Measurements from ENCODE around the gene FBXL14.

FBXL14 gene

GRCh38 chr12:1638203-1638602 lies 43.8 kb upstream of the FBXL14 start:
- no peak for TF ChIP-seq CTCF (IDR thresholded peaks at IDR 0.05; ENCODE audit: low read depth, low read length)
- no peak for TF ChIP-seq MYC (IDR thresholded peaks at IDR 0.05; ENCODE audit: low read depth, low read length)
- TF ChIP-seq POLR2A (IDR thresholded peaks at IDR 0.05; ENCODE audit: extremely low read depth, insufficient read length), result no peak
- no peak for TF ChIP-seq MAX (IDR thresholded peaks at IDR 0.05; ENCODE audit: low read depth, low read length)
- no peak for DNase-seq (ENCODE audit: low read depth)
- H3K4me3 ChIP-seq (ENCODE audit: low read depth, low read length), result no peak overlapping the region

GRCh38 chr12:1635301-1636095 lies 41.1 kb upstream of the FBXL14 start:
- TF ChIP-seq MYC (IDR thresholded peaks at IDR 0.05; ENCODE audit: low read depth, low read length), result peak; percentile 69
- no peak for TF ChIP-seq CTCF (IDR thresholded peaks at IDR 0.05; ENCODE audit: low read depth, low read length)
- peak; percentile 50 for TF ChIP-seq MAX (IDR thresholded peaks at IDR 0.05; ENCODE audit: low read depth, low read length)
- TF ChIP-seq POLR2A (IDR thresholded peaks at IDR 0.05; ENCODE audit: extremely low read depth, insufficient read length), result peak; percentile 17
- peak; percentile 92 for DNase-seq (ENCODE audit: low read depth)
- peak overlapping the region; percentile 46 for H3K4me3 ChIP-seq (ENCODE audit: low read depth, low read length)

- peak overlapping the region; percentile 42 for H3K4me3 ChIP-seq (ENCODE audit: low read depth, low read length)
- peak; percentile 90 for DNase-seq (ENCODE audit: low read depth)
- TF ChIP-seq CTCF (IDR thresholded peaks at IDR 0.05; ENCODE audit: low read depth, low read length), result peak; percentile 76
- TF ChIP-seq MAX (IDR thresholded peaks at IDR 0.05; ENCODE audit: low read depth, low read length), result no peak
Observed at GRCh38 chr12:1634590-1635191, 40.3 kb upstream of the FBXL14 start.

- DNase-seq (ENCODE audit: low read depth), result no peak
- no peak overlapping the region for H3K4me3 ChIP-seq (ENCODE audit: low read depth, low read length)
- no peak for TF ChIP-seq MYC (IDR thresholded peaks at IDR 0.05; ENCODE audit: low read depth, low read length)
- TF ChIP-seq MAX (IDR thresholded peaks at IDR 0.05; ENCODE audit: low read depth, low read length), result no peak
- TF ChIP-seq CTCF (IDR thresholded peaks at IDR 0.05; ENCODE audit: low read depth, low read length), result no peak
- TF ChIP-seq POLR2A (IDR thresholded peaks at IDR 0.05; ENCODE audit: extremely low read depth, insufficient read length), result no peak
Observed at GRCh38 chr12:1634149-1634548, 39.8 kb upstream of the FBXL14 start.

GRCh38 chr12:1633459-1633858 lies 39.1 kb upstream of the FBXL14 start:
- TF ChIP-seq POLR2A (IDR thresholded peaks at IDR 0.05; ENCODE audit: extremely low read depth, insufficient read length) (no peak), MAX (IDR thresholded peaks at IDR 0.05; ENCODE audit: low read depth, low read length) (no peak), MYC (IDR thresholded peaks at IDR 0.05; ENCODE audit: low read depth, low read length) (no peak), CTCF (IDR thresholded peaks at IDR 0.05; ENCODE audit: low read depth, low read length) (no peak)
- no peak overlapping the region for H3K4me3 ChIP-seq (ENCODE audit: low read depth, low read length)
- DNase-seq (ENCODE audit: low read depth), result peak; percentile 71
